GM19372 (cell line): ENCODE data around the gene ONECUT3.

Experiments used
- ATAC-seq: cut with Tn5 transposase; IDR thresholded peaks from one replicate; pipeline ENCODE4 v1.9.1; 2021; ENCODE audit warnings: mild to moderate bottlenecking, low read depth, moderate library complexity; ENCODE audit not compliant: unreplicated experiment

ONECUT3 gene

GRCh38 chr19:1739960-1740629 is 13.2 kb upstream of the ONECUT3 start:
- no peak for ATAC-seq

GRCh38 chr19:1742989-1743696 is 10.2 kb upstream of the ONECUT3 start:
- ATAC-seq, result no peak

- ATAC-seq, result no peak
These were observed 9.1 kb upstream of the ONECUT3 start for GRCh38 chr19:1744133-1744665.

GRCh38 chr19:1744822-1745563 is 8.3 kb upstream of the ONECUT3 start:
- no peak for ATAC-seq

GRCh38 chr19:1745589-1746031 is 7.7 kb upstream of the ONECUT3 start:
- no peak for ATAC-seq

- no peak for ATAC-seq
These were observed 6.7 kb upstream of the ONECUT3 start for GRCh38 chr19:1746401-1747284.

GRCh38 chr19:1747285-1748114 is 5.8 kb upstream of the ONECUT3 start:
- no peak for ATAC-seq

GRCh38 chr19:1748115-1748872 is 5.0 kb upstream of the ONECUT3 start:
- no peak for ATAC-seq

- no peak for ATAC-seq
These were observed 4.4 kb upstream of the ONECUT3 start for GRCh38 chr19:1748873-1749341.

- ATAC-seq, result no peak
These were observed 3.6 kb upstream of the ONECUT3 start for GRCh38 chr19:1749373-1750342.

- ATAC-seq, result no peak
These were observed 2.8 kb upstream of the ONECUT3 start for GRCh38 chr19:1750343-1751021.

GRCh38 chr19:1751367-1752008 is 1.8 kb upstream of the ONECUT3 start:
- ATAC-seq, result no peak

- ATAC-seq, result no peak
These were observed 1.1 kb upstream of the ONECUT3 start for GRCh38 chr19:1752009-1752756.

GRCh38 chr19:1754018-1754635 is 821 bp downstream of the ONECUT3 start:
- no peak for ATAC-seq
